GM10266 (cell line): Measurements from ENCODE around the gene ARHGAP44.
"Not testable (repeated sequence)": the region's sequence is repeated elsewhere in the genome, so short reads cannot be mapped to it uniquely, and the experiment has no call there.

Experiments
- DNase-seq: peaks from one replicate; pipeline ENCODE4 v3.0.0; 2012; ENCODE audit errors: extremely low spot score
- CTCF ChIP-seq: IDR thresholded peaks from 2 replicates; pipeline ENCODE4 v1.5.1; 2012; ENCODE audit warnings: mild to moderate bottlenecking, low read depth; ENCODE audit not compliant: control insufficient read depth, insufficient read depth; ENCODE audit errors: missing control alignments

ARHGAP44 gene

GRCh38 chr17:12865769-12866168 is 76.5 kb downstream of the ARHGAP44 start:
- DNase-seq, result no peak
- no peak for TF ChIP-seq CTCF

- no peak for TF ChIP-seq CTCF
- DNase-seq, result no peak
These were observed 76.9 kb downstream of the ARHGAP44 start for GRCh38 chr17:12866244-12866643.

- DNase-seq, result no peak
- TF ChIP-seq CTCF, result no peak
These were observed 78.4 kb downstream of the ARHGAP44 start for GRCh38 chr17:12867726-12868125.

- DNase-seq, result not testable (repeated sequence)
These were observed 84.3 kb downstream of the ARHGAP44 start for GRCh38 chr17:12873415-12874125.

- DNase-seq, result peak; percentile 22
- TF ChIP-seq CTCF, result no peak
These were observed 88.8 kb downstream of the ARHGAP44 start for GRCh38 chr17:12877953-12878669.

GRCh38 chr17:12879096-12879495 is 89.8 kb downstream of the ARHGAP44 start:
- DNase-seq, result not testable (repeated sequence)

- no peak for DNase-seq
- TF ChIP-seq CTCF, result no peak
These were observed 94.2 kb downstream of the ARHGAP44 start for GRCh38 chr17:12883472-12883871.

- no peak for DNase-seq
- no peak for TF ChIP-seq CTCF
These were observed 97.8 kb downstream of the ARHGAP44 start for GRCh38 chr17:12887088-12887487.
